Suppressor macrophage treated with lipopolysaccharide for 4 hours (primary cell): ENCODE results near the gene CEP112.
"Not testable (repeated sequence)": the region's sequence is repeated elsewhere in the genome, so short reads cannot be mapped to it uniquely, and the experiment has no call there.

Experiments used
- DNase-seq: peaks from one replicate; pipeline ENCODE4 v3.0.0-alpha.2; 2020

CEP112 gene

GRCh38 chr17:65819810-65820209, 372.1 kb downstream of the CEP112 start:
- DNase-seq: no peak

GRCh38 chr17:65817951-65818350, 374.0 kb downstream of the CEP112 start:
- DNase-seq: no peak

GRCh38 chr17:65814418-65814817, 377.5 kb downstream of the CEP112 start:
- DNase-seq: no peak

DNA sequence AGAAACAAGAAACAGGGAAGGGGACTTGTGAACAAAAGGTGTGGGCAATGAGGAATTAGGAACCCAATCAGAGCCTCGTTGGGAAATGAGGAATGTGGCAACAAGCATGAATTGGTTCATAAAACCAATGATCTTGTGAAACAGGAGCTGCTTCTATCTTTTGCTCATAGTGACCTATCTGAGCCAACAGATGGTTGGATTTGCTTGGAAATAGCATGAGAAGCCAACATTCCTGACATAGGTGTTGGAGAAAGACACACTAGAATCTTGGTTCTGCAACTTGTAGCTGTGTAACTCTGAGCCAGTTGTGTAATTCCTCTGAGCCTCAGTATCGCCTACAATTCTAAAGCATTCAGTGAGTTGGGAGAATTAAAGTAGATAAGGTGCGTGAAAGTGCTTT, 378.6 kb downstream of the CEP112 start:
- DNase-seq: no peak

DNA sequence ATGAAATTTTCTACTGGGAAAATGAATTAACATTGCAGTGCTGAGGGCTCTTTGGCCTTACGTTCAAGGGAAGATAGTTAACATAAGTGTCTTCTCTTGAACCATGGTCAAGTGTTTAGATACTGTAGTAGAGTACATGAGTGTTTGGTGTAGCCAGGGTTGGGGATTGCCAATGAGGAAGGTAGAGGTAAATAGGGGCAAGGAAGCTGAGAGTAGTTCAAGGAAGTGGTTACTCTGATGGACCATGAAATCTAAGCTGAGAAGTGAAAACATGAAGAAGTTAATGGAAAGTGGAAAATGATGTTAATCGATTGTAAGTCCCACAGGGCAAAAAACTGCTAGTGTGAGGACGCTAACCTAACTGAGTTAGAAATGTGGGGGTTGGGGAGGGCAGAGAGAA, 380.9 kb downstream of the CEP112 start:
- no peak for DNase-seq

DNA sequence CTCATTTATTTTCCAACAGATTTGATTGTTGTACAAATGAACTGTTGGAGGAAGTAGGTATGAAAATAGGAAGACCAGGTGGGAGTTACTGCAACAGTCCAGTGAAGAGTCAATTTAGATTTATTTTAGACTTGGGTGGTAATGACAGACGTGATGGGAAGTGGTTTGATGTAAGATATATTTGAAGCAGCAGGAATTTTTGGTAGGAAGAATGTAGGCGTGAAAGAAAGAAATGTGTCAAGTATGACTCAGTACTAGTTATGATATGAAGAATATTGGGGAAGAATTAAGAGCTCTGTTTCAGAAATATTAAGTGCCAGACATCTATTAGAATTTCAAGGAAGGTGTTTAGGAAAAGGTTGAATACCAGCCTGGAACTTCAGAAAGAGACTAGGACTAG, 382.6 kb downstream of the CEP112 start:
- no peak for DNase-seq

DNA sequence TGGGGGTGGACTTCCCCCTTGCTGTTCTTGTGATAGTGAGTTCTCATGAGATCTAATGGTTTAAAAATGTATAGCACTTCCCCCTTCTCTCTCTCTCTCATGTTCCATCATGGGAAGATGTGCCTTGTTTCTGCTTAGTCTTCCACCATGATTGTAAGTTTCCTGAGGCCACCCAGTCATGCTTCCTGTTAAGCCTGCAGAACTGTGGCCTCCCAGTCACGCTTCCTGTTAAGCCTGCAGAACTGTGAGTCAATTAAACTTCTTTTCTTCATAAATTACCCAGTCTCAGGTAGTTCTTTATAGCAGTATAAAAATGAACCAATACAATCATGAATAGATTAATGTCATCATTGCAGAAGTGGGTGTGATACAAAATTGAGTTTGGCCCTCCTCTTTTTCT, 383.4 kb downstream of the CEP112 start:
- DNase-seq: not testable (repeated sequence)

DNA sequence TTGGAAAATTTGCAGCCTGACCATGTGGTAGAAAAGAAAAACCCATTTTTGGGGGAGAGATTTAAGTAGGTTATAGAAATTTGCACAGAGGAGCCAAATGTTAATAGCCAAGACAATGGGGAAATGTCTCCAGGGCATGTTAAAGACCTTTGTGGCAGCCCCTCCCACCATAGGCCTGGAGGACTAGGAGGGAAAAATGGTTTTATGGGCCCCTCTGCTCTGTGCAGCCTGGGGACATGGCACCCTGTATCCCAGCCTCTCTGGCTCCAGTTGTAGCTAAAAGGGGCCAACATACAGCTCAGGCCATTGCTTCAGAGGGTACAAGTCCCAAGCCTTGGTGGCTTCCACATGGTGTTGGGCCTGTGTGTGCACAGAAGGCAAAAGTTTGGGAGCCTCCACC, 384.6 kb downstream of the CEP112 start:
- no peak for DNase-seq

- DNase-seq: no peak
These were observed 390.4 kb downstream of the CEP112 start for GRCh38 chr17:65801513-65801912.

GRCh38 chr17:65800655-65801054, 391.3 kb downstream of the CEP112 start:
- no peak for DNase-seq

- DNase-seq: no peak
These were observed 392.1 kb downstream of the CEP112 start for GRCh38 chr17:65799869-65800268.

DNA sequence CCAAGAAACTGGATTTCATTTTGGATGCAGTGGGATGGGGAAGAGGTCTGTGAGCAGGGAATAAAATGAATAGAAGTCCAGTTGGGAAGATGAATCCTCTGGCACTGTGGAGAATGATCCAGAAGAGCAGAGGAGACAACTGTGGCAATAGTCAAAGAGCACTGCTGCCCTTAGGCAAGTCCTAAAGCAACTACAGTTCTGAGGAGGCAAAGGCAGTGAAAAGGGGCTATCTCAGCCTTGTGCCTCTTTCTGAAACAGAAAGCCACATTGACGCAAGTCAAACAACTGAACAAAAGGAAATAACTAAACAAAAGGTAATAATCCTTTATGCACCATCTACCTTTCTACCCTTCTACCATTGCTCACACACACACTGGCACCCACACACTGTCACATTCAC, 392.5 kb downstream of the CEP112 start:
- no peak for DNase-seq

DNA sequence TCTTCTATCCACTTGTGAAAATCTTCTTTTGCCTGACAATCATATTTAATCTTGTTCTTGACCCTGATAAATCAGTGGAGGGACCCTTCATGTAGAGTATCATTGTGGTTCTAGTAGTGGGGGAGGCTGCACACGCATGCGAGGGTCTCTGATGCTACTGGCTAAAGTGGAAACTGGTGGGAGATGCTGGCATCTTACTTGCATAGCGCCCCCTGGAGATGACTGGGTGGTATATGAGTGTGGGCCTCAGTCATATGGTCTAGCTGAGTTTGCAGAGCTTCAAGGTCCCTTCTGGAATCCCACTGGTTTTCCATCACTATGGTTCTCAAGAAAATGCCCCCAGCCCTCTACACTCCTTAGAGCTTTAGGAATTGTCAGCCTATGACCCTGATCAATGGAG, 394.1 kb downstream of the CEP112 start:
- DNase-seq: peak; percentile 2

DNA sequence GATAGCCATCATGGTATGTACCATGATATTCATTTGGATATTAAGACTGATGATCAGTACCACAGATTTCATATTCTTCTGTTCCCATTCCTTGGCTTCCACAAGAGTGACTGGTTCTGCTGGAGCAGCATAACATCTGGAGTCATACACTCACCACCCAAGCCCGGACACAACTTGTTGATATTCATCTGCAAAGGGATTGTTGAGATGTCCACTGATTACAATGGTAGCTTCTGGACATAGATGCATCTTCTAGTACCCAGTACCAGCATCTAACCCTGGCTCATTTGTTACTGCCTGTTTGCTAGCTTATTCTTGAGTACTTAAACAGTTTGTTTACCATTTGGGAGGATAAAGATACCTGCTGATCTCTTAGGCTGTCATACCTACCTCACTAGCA, 394.8 kb downstream of the CEP112 start:
- DNase-seq: no peak

DNA sequence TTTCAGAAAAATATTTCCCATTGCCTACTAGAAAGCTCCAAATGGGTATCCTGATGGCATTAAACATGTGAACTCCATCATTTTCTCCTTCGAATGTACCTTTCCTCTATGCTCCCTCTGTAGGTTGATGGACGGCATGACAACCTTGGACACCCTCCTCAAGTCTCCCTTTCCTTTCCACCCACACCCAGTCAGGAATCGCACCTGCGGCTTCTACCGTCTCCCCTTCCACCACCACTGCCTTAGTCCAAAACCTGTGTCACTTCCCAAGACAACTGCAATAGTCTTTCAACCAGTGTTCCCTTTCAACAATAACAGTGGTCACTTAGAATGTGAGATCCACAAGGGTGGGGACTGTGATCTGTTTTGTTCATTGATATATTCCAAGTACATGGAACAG, 397.4 kb downstream of the CEP112 start:
- peak; percentile 1 for DNase-seq

GRCh38 chr17:65790241-65790640, 401.7 kb downstream of the CEP112 start:
- no peak for DNase-seq

GRCh38 chr17:65787503-65787902, 404.4 kb downstream of the CEP112 start:
- DNase-seq: no peak

DNA sequence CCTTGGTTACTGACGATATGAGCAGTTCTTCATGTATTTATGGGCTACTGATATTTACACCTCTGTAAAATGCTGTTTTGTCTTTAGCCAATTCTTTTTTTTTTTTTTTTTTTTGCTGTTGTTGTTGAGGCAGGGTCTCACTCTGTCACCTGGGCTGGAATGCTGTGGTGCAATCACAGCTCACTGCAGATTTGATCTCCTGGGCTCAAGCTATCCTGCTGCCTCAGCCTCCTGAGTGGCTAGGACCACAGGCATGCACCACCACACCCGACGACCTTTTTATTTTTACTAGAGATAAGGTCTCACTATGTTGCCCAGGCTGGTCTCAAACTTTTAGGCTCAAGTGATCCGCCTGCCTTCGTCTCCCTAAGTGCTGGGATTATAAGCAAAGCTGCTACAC, 405.5 kb downstream of the CEP112 start:
- DNase-seq: no peak

- peak; percentile 16 for DNase-seq
These were observed 406.8 kb downstream of the CEP112 start for GRCh38 chr17:65785109-65785508.

GRCh38 chr17:65783845-65784334, 408.0 kb downstream of the CEP112 start:
- no peak for DNase-seq

DNA sequence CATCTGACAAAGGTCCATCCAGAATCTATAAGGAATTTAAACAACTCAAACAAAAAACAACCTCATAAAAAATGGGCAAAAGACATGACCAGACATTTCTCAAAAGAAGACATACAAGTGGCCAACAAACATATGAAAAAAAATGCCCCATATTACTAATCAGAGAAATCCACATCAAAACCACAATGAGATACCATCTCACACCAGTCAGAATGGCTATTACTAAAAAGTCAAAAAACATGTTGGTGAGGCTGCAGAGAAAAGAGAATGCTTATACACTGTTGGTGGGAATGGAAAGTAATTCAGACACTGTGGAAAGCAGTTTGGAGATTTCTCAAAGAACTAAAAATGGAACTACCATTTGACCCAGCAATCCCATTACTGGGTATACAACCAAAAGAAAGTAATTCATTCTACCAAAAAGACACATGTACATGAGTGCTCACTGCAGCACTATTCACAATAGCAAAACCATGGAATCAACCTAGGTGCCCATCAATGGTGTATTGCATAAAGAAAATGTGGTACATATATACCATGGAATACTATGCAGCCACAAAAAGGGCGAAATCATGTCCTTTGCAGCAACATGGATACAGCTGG, 409.7 kb downstream of the CEP112 start:
- DNase-seq: not testable (repeated sequence)

DNA sequence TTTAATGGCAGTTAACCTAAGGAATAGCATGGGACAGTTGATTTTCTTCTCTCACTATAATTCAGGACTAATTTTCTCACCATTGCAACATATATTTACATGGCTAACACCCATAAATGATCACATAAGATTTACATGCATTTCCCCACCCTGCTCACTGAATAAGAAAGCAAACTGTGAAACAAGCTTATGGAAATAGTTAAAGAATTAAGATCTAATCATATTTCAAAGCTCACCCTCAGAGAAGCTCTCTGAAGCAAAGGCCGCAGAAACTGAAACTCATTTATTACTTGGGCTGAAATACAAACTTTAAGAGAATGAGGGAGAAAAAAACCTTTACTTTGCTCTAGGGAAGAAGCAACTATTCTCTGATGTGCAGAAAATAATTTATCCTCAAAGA, 411.8 kb downstream of the CEP112 start:
- no peak for DNase-seq

DNA sequence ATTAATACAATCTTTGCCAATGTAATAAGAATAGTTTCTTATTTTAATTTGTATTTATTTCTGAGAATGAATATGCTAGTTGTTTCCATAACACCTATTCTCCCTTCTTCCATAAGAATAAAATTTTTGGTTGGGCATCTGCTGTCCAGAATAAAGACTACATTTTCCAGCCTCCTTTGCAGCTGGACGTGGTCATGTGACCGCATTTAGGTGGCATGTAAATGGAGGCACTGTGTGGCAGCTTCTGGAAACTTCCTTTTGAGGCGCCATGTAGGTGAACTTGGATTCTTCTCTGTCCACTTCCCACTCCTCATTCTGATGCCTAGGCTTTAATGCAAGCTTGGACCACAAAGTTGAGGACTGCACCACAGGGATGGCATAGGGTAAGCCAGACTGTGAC, 415.0 kb downstream of the CEP112 start:
- DNase-seq: no peak

- no peak for DNase-seq
These were observed 417.1 kb downstream of the CEP112 start for GRCh38 chr17:65774787-65775186.

DNA sequence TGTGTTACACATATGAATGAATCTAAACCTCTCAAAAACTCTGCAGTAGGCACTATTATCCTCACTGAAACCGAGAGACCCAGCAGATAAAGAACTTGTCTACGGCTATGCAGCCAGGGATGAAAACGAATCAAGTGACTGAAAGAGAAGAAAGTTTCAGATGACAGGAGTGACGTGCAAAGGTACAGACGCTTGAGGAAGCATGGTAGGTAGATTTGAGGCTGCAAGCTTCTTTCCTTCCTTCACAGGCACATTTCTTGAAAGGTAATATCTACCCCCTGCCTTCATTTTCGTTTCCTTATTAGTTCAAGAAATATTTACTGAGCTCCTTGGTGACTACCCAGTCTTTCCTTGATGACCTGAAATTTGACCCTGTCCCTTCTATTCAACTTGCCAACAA, 418.9 kb downstream of the CEP112 start:
- DNase-seq: no peak

DNA sequence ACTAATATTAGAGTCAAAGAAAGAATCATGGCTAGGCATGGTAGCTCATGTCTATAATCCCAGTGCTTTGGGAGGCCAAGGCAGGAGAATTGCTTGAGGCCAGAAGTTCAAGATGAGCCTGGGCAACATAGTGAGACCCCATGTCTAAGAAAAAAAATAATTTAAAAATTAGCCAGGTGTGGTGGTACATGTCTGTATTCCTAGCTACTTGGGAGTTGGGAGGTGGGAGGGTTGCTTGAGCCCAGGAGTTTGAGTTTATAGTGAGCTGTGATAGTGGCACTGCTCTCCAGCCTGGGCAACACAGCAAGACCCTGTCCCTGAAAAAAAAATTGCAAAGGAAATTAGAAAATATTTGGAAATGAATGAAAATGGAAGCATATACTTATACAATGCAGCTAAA, 420.2 kb downstream of the CEP112 start:
- DNase-seq: no peak
